HG03354 (cell line): ENCODE results near the gene ESAM.

Source experiments
- ATAC-seq: cut with Tn5 transposase; IDR thresholded peaks from one replicate; pipeline ENCODE4 v1.9.1; 2021; ENCODE audit warnings: mild to moderate bottlenecking; ENCODE audit not compliant: unreplicated experiment, poor library complexity, severe bottlenecking

ESAM gene

GRCh38 chr11:124738713-124739478, 23.2 kb downstream of the ESAM start:
- ATAC-seq: no peak

DNA sequence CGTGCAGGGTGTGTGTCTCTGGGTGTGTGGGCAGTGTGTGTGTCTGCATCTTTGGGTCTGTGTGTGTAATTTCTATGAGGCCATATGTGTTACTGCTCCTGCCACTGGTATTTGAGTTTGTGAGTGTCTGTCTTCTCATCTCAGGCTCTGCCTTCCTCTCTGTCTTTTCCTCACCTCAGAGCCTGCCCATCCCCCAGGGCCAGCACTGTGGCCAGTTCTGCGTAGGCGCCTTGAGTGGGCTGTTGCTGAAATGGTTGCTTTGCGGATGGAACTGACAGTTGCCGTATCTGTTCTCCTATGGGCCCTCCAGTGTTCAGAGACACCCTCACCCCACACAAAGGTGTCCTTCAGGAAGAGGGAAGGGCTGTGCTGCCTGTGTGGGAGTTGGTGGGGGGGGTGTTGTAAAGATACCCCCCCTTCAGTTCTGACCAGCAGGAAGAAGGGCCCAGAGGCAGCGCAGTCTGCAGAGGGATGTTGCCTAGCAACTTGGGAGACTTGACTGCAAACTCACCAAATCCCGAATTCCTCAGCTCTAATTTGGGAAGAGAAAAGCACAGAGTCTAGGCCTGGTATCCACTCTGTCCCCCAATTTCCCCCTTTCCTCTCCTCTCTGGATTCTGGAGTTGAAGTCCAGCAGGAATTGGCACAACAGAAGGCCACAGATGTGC, 24.3 kb downstream of the ESAM start:
- no peak for ATAC-seq

DNA sequence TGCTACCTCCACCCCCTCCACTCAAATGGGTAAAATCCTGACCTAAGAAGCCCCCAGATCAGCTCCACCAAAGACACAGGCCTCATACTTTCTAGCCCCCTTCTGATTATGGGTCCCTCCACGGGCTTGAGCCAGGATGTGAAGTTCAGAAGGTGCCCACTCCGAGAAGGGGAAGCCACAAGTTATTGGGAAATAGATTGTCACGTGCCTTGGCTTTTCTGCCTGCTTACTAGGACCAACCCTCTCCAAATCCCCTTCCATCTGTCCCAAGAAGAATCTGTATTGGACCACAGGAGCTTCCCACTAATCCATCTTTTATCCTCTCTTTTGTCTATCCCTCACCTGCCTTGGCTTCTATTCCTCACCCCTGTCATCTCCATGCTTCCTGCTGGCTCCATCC, 25.4 kb downstream of the ESAM start:
- no peak for ATAC-seq

DNA sequence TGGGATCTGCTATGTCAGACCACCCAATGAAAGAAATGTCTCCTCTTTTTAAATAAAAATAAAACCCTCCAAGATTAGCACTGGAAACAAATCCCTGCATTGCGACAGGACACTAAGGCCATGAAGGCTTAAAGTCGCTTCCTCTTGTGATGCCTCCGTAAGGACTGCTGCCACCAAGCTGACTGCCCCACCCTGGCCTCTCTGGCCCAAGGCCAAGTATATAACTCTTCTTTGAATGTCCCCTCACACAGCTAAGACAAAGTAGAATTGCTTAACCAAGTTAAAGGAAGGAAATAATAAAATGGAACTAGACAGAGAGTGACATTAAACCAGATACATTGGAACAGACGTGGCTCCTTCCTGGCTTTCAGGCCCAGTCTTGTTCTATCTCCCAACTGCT, 29.9 kb downstream of the ESAM start:
- no peak for ATAC-seq

GRCh38 chr11:124729571-124729970, 32.5 kb downstream of the ESAM start:
- no peak for ATAC-seq

DNA sequence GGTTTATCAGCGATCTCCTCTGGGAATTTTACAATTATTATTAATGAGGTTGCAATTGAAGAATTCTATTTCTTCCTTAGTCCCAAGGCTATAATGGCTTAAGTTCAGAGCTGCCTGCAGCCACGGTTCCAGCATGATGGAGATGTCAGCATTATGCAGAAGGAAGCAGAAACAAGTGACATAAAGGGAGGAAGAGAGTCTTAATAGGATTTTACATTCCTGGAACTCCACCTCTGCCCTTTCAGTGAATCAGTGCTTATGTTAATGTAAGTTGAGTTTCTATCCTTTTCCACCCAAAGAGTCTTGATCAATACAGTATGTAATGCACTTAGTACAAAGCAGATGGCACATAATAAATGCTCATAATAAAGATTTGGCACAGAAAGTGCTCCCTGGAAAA, 34.0 kb downstream of the ESAM start:
- ATAC-seq: no peak

GRCh38 chr11:124727474-124727873, 34.6 kb downstream of the ESAM start:
- ATAC-seq: no peak

- peak; percentile 20 for ATAC-seq
Measured at GRCh38 chr11:124725719-124726105, 36.4 kb downstream of the ESAM start.

GRCh38 chr11:124724979-124725718, 36.9 kb downstream of the ESAM start:
- ATAC-seq: peak; percentile 99

DNA sequence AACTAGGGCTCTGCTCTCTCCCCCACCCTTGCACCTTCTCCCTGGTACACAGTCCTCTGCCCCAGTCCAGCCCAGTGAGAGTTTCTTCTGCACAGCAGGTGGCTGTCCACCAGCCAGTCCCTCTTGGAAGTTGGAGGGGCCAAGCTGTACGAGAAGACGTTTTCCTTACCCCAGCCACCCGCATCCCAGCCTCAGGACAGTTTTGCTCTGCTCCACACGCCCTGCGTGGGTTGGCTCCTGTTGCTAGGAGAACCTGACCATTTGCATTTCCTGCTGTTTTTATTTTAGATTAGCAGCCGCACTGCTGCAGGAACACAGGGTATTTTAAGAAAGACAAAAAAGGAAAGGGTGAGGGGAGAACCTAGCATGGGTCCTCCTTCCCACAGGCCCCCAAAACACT, 39.9 kb downstream of the ESAM start:
- no peak for ATAC-seq

DNA sequence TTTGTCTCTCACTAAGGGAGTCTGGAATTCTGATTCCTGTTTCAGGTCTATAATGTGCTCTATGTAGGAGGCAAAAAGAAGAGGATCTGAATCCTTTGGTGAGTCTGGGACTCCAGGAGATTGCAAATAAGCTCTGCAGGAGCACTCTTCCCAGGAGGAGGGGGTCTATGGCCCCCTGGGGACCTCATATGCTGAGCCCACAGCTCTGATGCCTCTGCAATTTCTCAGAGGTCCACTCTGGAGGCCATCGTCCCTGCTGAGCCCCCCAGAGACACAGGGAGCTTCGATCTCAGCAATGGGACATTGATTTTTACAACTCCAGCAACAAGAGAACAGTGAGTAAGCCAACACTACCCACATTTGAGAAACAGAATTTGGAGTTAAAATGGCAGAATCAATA, 42.6 kb downstream of the ESAM start:
- ATAC-seq: no peak

GRCh38 chr11:124718801-124719200, 43.3 kb downstream of the ESAM start:
- ATAC-seq: no peak

DNA sequence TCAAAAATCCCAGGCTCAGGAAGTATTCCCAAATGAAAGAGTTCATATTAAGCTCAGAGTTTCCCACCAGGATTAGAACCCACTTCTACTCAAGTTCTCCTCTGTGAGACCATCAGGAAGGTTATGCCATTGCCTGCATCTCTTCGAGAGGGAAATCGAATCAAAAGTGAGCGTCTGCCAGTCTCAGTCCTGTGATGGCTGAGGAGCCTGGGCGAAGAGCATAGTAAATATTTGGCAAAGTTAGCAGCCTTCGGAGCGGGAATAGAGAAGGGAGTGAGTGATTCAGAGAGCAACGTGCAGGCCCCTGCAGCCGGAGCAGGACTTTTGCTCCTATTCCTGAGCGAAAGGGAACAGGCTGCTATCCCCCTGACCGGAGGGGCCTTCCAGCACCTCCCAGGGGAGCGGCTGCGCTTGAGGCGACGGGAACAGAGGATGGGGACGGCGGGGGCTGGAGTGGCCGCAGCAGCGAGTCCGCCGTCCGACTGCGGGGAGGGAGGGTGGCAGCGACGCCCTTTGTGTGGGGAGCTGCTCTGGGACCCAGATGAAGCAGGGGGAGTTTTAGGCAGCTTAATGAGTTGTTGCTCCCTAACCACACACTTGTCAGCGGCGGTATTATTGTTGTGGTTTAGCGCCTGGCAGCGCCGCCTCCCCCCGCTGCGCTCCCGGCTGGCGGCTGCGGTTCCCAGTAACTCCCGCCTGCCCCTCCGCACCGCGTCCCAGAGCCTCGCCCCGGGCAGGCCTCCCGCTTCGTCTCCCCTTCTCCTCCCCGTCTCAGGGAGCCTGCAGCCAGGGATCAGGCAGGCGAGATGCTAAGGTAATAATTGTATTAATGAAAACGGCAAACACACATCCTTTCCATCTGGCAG, 44.1 kb downstream of the ESAM start:
- peak; percentile 55 for ATAC-seq

GRCh38 chr11:124717421-124717785, 44.7 kb downstream of the ESAM start:
- ATAC-seq: peak; percentile 63

DNA sequence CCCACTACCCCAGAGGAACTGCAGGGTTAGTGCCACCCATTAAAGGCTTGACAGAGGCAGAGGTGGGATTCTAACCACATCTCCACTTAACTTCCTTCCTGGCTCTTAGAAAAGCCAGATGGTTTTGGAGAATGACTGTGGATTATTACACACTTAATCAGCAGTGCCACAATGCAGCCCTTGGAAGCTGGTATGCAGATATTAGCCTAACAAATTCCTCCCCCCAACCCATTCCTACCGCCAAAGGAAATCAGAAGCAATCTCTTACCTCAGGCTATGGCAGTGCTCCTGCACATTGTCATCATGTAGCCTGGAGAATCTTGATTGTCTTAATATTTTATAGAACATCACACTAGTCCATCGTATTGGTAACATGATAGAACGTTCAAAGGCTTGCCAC, 45.5 kb downstream of the ESAM start:
- ATAC-seq: no peak

GRCh38 chr11:124712392-124712791, 49.7 kb downstream of the ESAM start:
- ATAC-seq: no peak

GRCh38 chr11:124707829-124708228, 54.3 kb downstream of the ESAM start:
- no peak for ATAC-seq
